Stimulated activated CD8-positive, alpha-beta memory T cell treated with anti-CD3 and anti-CD28 coated beads, Interleukin-12 subunit alpha, Interleukin-12 subunit beta, amount 100 ng/mL, for 1 hour (primary cell): ENCODE results near the gene TOR2A.
"Not testable (repeated sequence)": the region's sequence is repeated elsewhere in the genome, so short reads cannot be mapped to it uniquely, and the experiment has no call there.

Source experiments
- DNase-seq: peaks from one replicate; pipeline ENCODE4 v3.0.0-alpha.2; 2020; ENCODE audit warnings: low read depth

TOR2A gene

DNA sequence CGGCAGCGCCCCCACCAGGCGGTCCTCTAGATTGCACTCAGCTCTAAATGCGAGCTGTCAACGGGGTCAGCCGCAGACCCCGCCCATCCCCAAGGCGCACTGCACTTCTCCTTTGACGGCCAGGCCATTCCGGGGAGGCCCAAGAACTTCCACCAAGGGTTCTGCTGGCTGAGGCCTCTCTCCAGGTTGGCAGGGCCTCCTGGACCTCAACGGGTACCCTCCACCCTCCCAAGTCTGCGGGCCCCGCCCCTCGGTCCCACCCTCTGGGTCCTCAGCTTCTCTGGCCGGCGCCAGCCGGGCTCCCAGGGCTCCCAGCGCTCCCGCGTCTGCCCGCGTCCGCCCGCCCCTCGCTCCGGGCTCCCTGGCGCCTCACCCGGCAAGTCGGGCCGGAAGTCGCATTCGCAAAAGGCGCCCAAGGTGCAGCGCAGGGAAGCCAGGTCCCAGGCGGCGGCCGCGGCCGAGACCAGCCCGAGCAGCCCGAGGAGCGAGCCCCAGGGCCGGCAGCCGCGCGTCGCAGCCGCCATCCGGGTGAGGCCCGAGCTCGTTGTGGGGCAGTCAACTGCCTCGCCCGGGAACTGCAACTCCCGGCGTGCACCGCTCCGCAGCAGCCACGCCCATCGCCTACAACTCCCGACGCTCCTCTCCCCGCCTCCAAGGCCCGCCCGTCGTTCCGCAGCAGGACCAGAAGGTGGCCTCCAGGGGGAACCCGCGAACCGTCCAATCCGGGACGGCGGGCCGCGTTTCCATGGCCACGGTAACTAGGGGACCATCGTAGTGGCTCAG, at the start of gene TOR2A:
Gene TOR2A (minus strand): TSS at position 548 of the 783 bp plus-strand sequence. CDS start 24 bp downstream, at position 524.
- DNase-seq: peak; percentile 99

DNA sequence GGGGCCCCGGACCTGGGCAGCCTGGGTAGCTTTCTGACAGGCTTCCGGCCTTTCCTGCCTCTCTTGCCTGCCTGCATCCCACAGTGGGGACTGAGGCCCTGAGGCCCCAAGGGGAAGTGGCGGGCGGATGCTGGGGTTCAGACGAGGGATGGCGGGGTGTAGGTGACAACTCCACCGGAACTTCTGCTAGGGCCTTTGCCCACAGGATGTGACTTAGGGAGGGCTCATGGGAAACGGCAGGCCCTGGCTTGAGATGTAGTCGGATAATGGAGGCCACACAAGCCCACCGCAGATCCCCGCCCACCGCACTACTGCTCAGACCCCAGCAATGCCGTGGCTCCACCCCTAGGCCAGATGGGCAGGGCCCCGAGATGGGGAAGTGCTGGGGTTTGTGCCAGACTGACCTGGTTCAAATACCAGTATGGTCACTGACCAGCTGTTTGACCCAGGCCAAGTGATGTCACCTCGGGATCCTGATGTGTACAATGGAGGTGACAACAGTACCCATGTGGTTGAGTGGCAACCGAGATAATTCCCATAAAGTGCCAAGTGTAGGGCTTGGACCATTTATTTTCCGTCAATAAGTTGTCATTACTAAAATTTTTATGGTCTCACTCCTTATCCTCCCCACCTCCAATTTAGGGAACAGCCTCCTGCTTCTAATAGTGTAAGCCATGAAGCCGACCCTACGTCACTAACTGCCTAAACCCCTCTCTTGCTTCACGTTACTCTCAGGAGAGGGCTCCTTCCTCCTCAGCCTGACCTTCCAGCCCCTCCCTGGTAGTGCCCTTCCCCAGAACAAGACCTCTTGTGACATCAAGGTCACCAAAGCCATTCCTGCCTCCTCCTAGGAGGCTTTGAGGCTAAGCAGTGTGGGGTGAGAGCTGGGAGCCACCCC, 48.3 kb upstream of the TOR2A start:
- peak; percentile 48 for DNase-seq

DNA sequence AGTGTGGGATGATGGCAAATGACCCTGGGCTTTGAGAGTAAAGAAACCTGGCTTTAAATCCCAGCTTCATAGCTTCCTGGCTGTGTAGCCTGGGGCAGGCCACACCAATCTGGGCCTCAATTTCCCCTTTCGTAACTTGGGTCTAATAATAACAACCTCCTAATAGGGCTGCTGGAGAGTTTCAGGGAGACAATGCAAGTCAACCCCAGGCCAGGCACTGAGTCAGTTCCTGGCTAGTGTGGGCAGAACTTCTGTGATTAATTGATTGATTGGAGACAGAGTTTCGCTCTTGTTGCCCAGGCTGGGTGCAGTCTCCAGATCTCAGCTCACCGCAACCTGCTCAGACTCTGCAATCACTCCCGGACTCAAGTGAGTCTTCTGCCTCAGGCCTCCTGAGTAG, 46.7 kb upstream of the TOR2A start:
- no peak for DNase-seq

DNA sequence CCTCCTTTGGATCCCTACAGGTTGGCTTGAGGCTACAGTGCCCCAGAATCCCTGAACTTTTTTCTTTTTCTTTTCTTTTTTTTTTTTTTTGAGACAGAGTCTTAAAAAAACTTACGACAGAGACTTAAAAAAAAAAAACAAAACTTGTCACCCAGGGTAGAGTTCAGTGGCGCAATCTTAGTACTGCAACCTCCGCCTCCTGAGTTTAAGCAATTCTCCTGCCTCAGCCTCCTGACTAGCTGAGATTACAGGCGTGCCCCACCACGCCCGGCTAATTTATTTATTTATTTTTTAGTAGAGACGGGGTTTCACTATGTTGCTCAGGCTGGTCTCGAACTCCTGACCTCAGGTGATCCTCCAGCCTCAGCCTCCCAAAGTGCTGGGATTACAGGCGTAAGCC, 45.8 kb upstream of the TOR2A start:
- DNase-seq: not testable (repeated sequence)

DNA sequence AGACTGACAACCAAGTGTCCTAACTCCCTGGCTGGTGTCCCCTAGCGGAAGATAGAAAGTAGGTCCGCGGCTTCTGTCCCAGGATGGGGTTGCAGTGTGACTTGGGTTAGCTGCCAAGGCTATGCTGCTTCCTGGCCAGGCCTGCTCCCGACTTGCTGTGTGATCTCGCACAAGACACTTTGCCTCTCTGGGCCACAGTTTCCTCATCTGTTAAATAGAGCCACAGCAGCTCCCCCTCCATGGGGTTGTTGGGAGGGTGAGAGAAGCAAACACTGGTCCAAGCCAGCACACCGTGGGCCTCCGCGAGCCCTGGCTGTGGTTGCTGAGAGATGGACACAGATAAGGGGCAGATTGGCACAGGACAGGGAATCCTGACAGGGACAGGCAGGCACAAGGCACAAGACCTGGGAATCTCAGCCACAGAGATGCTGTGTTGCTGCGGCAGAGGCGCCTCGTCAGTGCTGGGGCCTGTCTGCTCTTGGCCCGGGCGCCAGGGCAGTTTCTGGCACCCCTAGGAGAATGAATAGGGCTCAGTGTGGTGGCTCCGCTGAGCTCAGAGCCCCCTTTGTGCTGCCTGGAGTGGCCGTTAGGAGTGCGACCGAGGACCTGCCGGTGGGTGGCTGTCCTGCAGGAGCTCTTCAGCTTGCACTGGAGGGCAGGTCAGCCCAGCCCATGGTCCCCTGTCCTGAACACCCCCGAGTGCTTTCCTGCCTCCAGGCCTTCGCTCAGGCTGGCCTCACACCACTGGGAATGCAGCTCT, 45.2 kb upstream of the TOR2A start:
- no peak for DNase-seq

DNA sequence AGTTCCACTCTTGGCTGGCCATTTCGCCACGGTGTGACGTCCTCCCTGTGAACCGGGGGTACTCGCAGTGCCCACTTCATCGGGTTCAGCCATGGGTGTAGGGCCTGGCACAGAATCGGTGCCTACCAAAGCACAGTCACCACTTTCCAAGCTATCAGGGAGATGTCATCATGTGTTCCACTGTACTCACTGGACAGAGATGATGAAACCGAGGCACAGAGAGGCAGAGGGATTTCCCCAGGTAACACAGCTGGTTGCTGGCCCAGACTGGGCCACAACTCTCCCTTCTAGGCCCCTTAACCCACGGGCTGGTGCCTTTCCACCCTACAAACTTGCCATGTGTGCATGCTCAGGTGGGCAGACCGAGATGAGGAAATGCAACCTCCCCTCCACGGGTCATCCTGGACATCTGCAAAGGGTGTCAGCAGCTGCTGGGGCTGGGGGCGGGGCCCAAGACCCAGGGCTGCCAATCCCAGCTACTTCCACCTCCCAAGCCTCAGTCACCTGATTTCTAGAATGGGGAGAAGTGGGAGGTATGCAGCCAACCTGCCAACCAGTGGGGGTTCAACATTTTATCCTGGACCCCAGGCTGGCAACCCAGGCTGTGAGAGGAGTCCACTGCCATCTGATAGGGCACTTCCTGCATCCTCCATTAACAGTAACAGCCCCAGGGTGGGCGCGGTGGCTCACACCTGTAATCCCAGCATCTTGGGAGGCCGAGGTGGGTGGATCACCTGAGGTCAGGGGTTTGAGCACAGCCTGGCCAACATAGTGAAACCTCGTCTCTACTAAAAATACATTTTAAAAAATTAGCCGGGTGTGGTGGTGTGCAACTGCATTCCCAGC, 44.3 kb upstream of the TOR2A start:
- peak; percentile 41 for DNase-seq

DNA sequence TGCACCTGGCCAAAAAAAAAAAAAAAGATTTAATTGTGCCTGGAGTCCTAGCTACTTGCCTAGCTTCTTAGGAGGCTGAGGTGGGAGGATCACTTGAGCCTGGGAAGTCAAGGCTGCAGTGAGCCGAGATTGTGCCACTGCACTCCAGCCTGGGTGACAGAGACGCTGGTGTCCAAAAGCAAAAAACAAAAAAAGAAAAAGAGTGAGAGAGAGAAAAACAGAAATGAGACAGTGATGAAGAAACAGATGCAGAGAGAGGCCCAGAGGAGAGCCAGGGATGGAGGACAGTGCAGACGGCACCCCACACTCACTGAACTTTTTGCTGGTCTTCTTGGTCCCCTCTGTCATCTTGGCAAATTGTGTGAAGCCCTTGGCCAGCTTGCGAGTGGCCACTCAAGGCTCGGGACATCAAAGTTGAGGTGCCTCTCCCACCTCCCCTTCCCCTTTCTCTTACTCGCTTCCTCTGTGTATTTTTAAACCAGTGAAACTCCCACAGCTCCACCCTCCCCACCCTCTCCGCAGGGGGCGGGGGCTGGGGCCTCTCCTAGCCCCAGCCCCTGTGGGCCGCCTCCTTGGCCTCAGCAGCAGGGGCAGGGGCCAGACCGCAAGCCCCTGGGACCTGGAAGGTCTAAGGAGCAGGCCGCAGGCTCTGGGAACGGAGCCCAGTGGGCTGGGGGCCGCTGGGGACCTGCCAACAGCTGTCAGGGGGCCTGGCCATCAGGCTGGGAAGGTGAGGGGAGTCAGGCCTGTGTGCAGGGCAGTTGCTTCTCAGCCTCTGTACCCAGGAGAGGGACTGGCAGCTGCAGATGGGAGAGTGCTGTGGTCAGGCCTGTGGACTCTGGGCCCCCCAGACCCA, 43.4 kb upstream of the TOR2A start, which contains the start of gene SH2D3C:
Gene SH2D3C (minus strand): TSS at position 387 of the 856 bp plus-strand sequence. CDS start 39 bp downstream, at position 348.
- no peak for DNase-seq

DNA sequence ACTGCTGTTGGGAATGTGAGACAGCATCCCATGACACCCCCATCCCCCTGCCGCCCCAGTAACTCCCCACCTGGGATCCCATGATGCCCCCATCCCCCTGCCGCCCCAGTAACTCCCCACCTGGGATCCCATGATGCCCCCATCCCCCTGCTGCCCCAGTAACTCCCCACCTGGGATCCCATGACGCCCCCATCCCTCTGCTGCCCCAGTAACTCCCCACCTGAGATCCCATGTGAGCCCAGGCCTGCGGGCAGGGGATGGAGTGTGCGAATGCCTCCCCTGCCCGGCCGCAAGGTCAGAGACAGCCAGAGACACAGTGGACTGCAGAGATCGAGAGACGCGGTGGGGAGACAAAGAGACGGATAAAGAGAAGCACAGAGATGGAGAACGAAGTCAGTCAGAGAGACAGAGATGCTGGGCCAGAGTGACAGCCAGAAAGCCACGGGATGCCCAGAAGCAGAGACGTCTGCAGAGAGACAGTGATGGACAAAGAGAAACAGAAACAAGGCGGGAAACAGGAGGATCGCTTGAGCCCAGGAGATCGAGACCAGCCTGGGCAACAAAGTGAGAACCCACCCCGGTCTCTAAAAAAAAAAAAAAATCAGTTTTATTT, 42.4 kb upstream of the TOR2A start:
- no peak for DNase-seq

DNA sequence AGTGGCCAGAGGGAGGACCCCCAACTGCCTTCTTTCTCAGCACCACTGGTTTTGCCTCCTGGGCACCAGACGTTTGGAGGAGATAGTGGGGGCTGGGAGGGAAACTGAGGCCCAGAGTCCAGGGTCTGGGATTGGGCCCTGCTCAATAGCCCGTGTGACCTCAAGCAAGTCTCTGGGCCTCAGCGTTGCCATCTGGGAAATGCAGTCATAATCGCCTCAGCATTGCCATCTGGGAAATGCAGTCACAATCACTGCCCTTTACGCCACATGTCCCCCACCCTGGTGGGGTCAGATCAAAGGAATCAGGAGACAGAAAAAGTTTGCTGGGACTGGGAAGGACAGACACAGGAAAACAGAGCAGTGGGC, 41.8 kb upstream of the TOR2A start:
- no peak for DNase-seq

DNA sequence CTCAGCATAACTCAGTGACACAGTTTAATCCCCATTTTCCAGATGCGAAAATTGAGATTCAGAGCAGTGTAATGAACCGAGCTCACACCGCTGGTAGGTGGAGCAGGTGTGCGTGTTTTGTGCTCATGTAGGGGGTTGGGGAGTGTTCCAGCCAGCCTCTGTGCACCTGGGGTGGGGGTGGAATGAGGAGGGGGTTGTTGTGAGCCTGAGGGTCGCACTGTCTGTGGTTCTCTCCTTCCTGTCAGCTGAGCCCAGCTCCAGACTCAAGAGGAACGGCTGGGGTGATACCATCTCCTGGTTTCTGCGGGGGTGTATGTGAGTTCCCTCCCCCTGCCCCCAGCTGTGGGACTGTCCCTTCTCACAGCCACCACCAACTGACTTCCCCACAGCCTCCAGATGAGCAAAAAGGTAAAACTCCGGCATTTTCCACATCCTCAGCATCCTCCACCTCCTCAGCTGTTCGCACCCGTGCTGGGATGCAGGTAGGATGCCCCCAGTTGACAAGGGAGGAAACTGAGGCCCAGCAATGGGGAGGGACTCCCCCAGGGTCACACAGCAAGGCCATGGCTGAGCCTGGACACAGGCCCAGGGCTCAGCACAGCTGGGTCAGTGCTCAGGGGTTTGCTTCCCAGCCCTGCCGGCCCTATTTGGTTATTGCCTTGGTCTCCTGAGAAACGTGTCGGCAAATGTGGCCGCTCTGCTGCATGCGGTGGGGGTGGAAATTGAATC, 41.3 kb upstream of the TOR2A start:
- DNase-seq: peak; percentile 63

DNA sequence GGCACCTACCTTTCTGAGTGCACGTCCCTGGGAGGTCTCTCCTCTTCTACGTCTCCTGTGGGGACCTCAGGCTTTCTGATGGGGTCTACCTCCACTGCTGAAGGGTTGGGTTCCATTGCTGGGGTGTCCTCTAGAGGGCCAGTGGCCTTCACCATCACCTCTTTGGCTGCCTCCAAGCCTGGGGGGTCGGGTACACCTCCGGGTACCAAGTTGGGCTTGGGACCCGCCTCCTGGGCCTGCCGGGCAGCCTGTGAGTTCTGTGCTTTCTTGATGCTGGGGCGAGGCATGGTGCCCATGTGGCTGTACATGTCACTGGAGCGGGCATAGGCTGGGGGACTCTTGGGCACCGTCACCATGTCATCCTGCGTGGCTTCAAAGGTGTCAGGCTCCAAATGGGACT, 38.9 kb upstream of the TOR2A start:
- no peak for DNase-seq

DNA sequence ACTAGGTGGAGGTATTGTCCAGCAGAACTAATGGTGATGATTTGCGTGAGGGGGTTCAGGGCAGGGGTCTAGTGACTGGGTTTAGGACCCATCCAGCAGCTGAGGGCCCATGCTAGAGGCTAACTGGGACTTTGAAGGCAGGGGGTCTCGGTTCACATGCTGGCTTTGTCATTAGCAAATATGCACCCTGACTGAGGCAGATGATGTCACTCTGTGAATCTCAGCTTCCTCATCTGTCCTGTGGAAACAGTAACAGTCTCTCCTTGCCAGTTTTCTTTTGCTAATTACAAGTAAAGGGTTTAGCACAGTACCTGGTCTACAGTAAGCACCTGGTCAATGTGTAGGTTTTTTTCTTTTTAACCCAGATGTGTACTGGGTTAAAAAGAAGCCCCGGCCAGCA, 38.2 kb upstream of the TOR2A start:
- DNase-seq: no peak

DNA sequence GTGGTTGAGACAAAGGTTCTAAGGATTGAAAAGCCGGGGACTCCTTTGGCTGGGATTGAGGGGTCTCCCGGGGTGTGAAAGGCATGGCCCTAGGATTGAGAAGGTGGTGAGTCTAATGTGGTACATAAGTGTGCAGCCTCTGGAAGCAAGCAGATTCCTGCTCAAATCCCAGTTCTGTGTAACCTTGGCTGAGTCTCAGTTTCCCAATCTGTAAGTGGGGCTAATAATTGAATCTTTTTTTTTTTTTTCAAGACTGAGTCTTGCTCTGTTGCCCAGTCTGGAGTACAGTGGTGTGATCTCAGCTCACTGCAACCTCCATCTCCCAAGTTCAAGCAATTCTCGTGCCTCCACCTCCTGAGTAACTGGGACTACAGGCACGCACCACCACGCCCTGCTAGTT, 37.5 kb upstream of the TOR2A start:
- DNase-seq: no peak

DNA sequence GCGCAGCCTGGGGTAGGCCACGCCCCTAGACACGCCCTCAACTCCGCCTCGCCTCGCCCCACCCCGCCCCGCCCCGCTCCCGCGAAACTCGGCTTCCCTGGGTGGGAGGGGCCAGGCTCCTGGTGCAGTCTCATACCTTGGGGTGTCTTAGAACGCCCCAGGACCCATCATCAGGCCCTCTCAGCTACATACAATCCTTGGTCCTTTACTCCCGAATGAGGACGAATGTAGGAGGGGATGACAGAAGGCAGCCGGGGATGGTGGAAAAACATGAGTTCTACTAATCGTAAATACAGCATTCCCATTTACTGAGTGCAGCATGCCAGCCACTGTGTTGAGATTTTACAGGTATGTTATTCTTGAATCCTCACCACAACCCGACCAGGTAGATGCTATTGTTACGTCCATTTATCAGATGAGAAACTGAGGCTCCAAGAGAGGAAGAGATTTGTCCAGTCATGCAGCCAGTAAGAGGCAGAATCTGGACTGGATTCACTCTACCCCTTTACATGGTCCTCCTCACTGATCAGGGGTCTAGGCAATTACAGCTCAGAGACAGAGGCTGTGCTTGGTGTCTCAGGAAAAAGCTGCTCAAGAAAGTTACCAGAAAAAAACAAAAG, 36.6 kb upstream of the TOR2A start:
- no peak for DNase-seq

DNA sequence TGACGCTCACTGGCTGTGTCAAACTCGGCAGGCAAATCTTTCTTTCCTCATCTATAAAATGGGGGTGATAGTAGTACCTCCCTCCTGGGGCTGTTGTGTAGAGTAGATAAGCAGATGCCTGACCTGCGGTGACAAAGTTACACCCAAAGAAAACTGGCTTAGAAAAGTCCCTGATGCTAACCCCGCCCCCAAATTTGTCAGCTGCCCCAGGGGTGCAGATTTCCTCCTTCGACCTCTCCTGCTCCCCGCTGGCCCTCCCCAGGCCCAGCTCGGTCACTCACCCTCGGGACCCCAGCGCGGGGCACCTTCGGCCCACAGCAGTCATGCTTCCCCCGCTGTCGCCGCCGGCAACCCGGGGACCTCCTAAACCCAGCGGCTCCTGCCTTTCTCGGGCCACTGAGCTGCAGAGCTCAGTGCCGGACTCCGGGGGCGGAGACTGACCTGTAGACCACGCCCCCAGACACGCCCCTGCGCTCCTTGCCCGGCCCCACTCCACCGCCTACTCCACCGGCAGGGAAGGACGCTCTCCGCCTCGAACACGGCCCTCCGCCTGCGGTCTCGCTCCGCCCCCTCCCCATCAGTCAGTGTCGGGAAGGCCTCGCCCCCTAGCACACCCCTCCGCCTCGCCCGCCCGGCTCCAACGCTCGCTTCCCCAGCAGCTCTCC, 35.9 kb upstream of the TOR2A start:
- DNase-seq: peak; percentile 91

DNA sequence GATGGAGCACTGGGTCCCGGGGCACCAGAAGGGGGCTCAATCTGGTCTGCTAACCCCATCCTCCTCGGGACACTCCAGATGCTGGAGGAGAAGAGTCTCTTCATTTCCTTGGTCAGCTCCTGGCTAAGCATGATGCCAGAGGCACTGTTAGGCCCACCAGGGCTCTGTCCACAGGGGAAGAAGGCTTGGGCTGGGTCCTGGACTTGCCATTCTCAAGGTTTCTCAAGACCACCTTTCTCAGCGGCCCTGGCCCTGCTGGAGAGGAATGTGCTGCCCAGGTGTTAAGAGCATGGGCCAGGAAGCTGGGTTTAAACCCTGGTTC, 35.5 kb upstream of the TOR2A start:
- DNase-seq: no peak

DNA sequence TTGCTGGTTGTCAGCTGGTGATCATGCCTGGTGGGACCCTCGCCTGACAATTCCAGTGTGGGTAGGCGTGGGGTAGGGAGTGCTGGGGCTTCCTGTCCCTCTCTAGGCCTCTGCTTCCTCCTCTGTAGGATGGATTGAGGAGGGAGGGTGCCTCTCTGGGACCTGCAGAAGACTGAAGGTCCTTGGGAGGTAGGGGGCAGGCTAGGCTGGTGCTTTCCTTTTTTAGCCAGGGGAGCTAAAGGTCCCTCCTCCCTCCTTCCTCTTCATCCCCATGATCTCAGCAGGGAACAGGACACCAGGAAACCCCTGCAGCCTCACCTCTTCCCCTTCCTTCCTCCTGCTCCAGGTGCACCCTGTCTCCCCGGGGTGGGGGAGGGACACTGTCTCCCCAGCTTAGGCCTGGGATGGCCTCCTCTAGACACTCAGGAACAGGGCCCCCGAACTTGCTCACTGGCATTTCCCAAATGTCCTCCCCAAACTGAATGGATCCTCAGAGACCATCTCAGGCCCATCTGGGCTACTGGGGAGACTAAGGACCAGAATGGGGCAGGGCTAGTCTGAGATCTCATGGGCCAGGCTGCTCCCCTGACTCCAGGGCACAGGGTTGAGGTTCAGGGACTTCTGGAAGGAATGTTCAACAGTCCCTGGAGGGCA, 35.0 kb upstream of the TOR2A start:
- DNase-seq: no peak

DNA sequence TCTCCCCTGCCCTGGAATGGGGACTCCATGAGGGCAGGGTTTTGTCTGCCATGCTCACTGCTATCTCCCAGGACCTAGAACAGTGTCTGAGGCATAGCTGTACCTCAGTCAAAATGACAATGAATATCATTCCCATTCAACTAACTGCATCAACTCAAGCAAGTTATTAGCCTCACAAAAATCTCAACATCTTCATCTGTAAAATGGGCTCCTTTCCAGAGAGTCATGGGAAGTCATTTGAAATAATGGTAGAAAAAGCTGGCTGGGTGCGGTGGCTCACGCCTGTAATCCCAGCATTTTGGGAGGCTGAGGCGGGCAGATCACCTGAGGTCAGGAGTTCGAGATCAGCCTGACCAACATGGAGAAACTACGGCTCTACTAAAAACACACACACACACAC, 34.0 kb upstream of the TOR2A start:
- no peak for DNase-seq
